ENCODE data around the gene APOA5. TPM values are rescaled to one million over a fixed set of nuclear protein-coding genes. Genes with fewer than 3 reads are reported as not detected.

The APOA5 gene
- total and polyA plus RNA-seq, 2 of the 13 experiments (the other 11 are each of a cell fraction or from before 2014, with no cell fraction given): 44.0 to 49.1 TPM

- TF ChIP-seq PRDM10 (CRISPR knock-in tag; IDR thresholded peaks at IDR 0.05; ENCODE audit: low read depth) (no peak), THAP11 (CRISPR knock-in tag; IDR thresholded peaks at IDR 0.05) (peak; percentile 56), ZNF318 (CRISPR knock-in tag; IDR thresholded peaks at IDR 0.05) (no peak), SALL1 (CRISPR knock-in tag; IDR thresholded peaks at IDR 0.05) (no peak), POGK (CRISPR knock-in tag; conservative IDR thresholded peaks at IDR 0.05) (no peak), ZBTB8A (CRISPR knock-in tag; IDR thresholded peaks at IDR 0.05; ENCODE audit: borderline replicate concordance, low read depth) (no peak), RNF2 (conservative IDR thresholded peaks at IDR 0.05; ENCODE audit: low read depth) (no peak), RXRB (CRISPR knock-in tag; IDR thresholded peaks at IDR 0.05; ENCODE audit: borderline replicate concordance) (no peak), ZNF143 (CRISPR knock-in tag; IDR thresholded peaks at IDR 0.05) (peak; percentile 69; the same call in 1 of the 2 replicates), NR3C1 (CRISPR knock-in tag; IDR thresholded peaks at IDR 0.05) (no peak)
These were observed 2.1 kb upstream of the APOA5 start (continued) for GRCh38 chr11:116793772-116794097.

Data from HepG2 (cell line).